CD14-positive monocyte (primary cell): ENCODE measurements around the gene GNA12. TPM values are rescaled to one million over a fixed set of nuclear protein-coding genes. Genes with fewer than 3 reads are reported as not detected.

Experiments
- DNase-seq, 3 donors: peaks; one replicate each; pipeline ENCODE4 v3.0.0-alpha.2; 2011 to 2022
- H2AFZ ChIP-seq: 2 replicates; pipeline ENCODE4 v1.6.0; 2012; ENCODE audit warnings: mild to moderate bottlenecking, low read depth, low read length, inconsistent platforms; ENCODE audit not compliant: insufficient read depth, poor library complexity, severe bottlenecking
- H3K27ac ChIP-seq, 2 donors: 1 replicate in 1 of 2; 2 replicates in 1 of 2; pipeline ENCODE4 v1.5.1; 2012 to 2013; ENCODE audit warnings: low read length in 2 of 2, control low read depth in 1 of 2, inconsistent platforms in 1 of 2, low read depth in 1 of 2, mild to moderate bottlenecking in 1 of 2
- H3K27me3 ChIP-seq, 2 donors: one replicate each; pipeline versions ENCODE4 v1.6.0 to v1.6.1; 2011 to 2013; ENCODE audit warnings: low read length in 2 of 2; ENCODE audit not compliant: control insufficient read depth in 2 of 2, insufficient read depth in 2 of 2
- H3K36me3 ChIP-seq, 2 donors: replicated peaks in 1 of 2; 1 replicate in 1 of 2; 2 replicates in 1 of 2; pipeline versions ENCODE4 v1.5.1 to v1.6.1; 2012 to 2013; ENCODE audit warnings: low read length in 2 of 2, control low read depth in 1 of 2, inconsistent platforms in 1 of 2, mild to moderate bottlenecking in 1 of 2; ENCODE audit not compliant: insufficient read depth in 2 of 2, control insufficient read depth in 1 of 2
- H3K4me1 ChIP-seq, 2 donors: 1 replicate in 1 of 2; 2 replicates in 1 of 2; pipeline versions ENCODE4 v1.5.1 to v1.6.1; 2012 to 2013; ENCODE audit warnings: low read length in 2 of 2, control low read depth in 1 of 2, inconsistent platforms in 1 of 2, mild to moderate bottlenecking in 1 of 2, moderate library complexity in 1 of 2; ENCODE audit not compliant: insufficient read depth in 2 of 2, control insufficient read depth in 1 of 2
- H3K4me2 ChIP-seq: replicated peaks from 2 replicates; pipeline ENCODE3; 2012; ENCODE audit warnings: low read length, moderate library complexity, mild to moderate bottlenecking; ENCODE audit not compliant: poor library complexity, severe bottlenecking; ENCODE audit errors: extremely low read depth
- H3K4me3 ChIP-seq, 3 experiments: fragments of 200-600 bp in 1 of 3; sonication (generic) in 1 of 3; replicated peaks in 1 of 3; 1 replicate in 2 of 3; 2 replicates in 1 of 3; pipeline ENCODE4 v1.5.1; 2011 to 2013; ENCODE audit warnings: low read length in 3 of 3, mild to moderate bottlenecking in 3 of 3, control low read depth in 2 of 3, low read depth in 2 of 3, inconsistent platforms in 1 of 3, moderate library complexity in 1 of 3
- H3K79me2 ChIP-seq: 2 replicates; pipeline ENCODE4 v1.6.0; 2012; ENCODE audit warnings: mild to moderate bottlenecking, control low read depth, inconsistent platforms, low read length, moderate library complexity; ENCODE audit not compliant: insufficient read depth
- H3K9ac ChIP-seq: 2 replicates; pipeline ENCODE4 v1.6.0; 2017; ENCODE audit warnings: low read length, mild to moderate bottlenecking; ENCODE audit not compliant: insufficient read depth, poor library complexity, severe bottlenecking
- H3K9me3 ChIP-seq, 2 donors: replicated peaks in 1 of 2; 1 replicate in 1 of 2; 2 replicates in 1 of 2; pipeline versions ENCODE4 v1.5.1 to v1.6.1; 2012 to 2013; ENCODE audit warnings: low read length in 2 of 2, control low read depth in 1 of 2; ENCODE audit not compliant: control insufficient read depth in 1 of 2, insufficient read depth in 1 of 2
- H4K20me1 ChIP-seq: 2 replicates; pipeline ENCODE4 v1.6.0; 2012; ENCODE audit warnings: mild to moderate bottlenecking, low read length, control low read depth, moderate library complexity; ENCODE audit not compliant: insufficient read depth
- H3K27ac Mint-ChIP-seq, 7 donors: one replicate each; pipeline ENCODE4 v1.8.0; 2020; ENCODE audit warnings: mild to moderate bottlenecking in 7 of 7, mixed read lengths in 7 of 7, moderate library complexity in 6 of 7, inconsistent platforms in 2 of 7
- H3K27me3 Mint-ChIP-seq, 3 donors: one replicate each; pipeline ENCODE4 v1.8.0; 2021 to 2022; ENCODE audit warnings: low read depth in 3 of 3, mild to moderate bottlenecking in 3 of 3, mixed read lengths in 3 of 3, moderate library complexity in 3 of 3, inconsistent platforms in 1 of 3
- H3K36me3 Mint-ChIP-seq, 2 donors: one replicate each; pipeline ENCODE4 v1.8.0; 2020; ENCODE audit warnings: mixed read lengths in 2 of 2, inconsistent platforms in 1 of 2, mild to moderate bottlenecking in 1 of 2
- H3K4me1 Mint-ChIP-seq: one replicate; pipeline ENCODE4 v1.8.0; 2020; ENCODE audit warnings: mild to moderate bottlenecking, mixed read lengths
- H3K4me3 Mint-ChIP-seq, 2 donors: one replicate each; pipeline ENCODE4 v1.8.0; 2020; ENCODE audit warnings: mild to moderate bottlenecking in 2 of 2, mixed read lengths in 2 of 2, moderate library complexity in 1 of 2
- H3K9me3 Mint-ChIP-seq, 7 donors: one replicate each; pipeline ENCODE4 v1.8.0; 2020 to 2022; ENCODE audit warnings: mixed read lengths in 7 of 7, mild to moderate bottlenecking in 6 of 7, moderate library complexity in 6 of 7, inconsistent platforms in 2 of 7
- whole genome bisulfite sequencing: methylation state at CpG from one replicate; pipeline ENCODE4 v1.1.5; 2013; ENCODE audit warnings: missing lambda C conversion rate; ENCODE audit not compliant: insufficient coverage; 5-methylcytosine and 5-hydroxymethylcytosine counted together
- intact Hi-C, 2 donors: fragments of 100-400 bp; cut with micrococcal nuclease; formaldehyde crosslinking; loops; one replicate each; pipeline versions ENCODE4 v1.15.0 to v1.15.1; 2023
- polyA plus RNA-seq, 3 donors: library from polyadenylated mRNA; depleted of rRNA in 1 of 3; unstranded in 2 of 3; stranded (reverse) in 1 of 3; fragments of 300-500 nt in 2 of 3; fragments of >200 nt in 1 of 3; fragmentation: Illumina TruSeq in 2 of 3; gene quantifications; 1 replicate in 2 of 3; 2 replicates in 1 of 3; pipeline ENCODE4 v1.2.3, GENCODE V29; 2012 to 2021
- TF ChIP-seq, protein P1 (sequence below): fragments of 200-600 bp; IDR thresholded peaks from one replicate; pipeline ENCODE4 v1.8.0; 2022; ENCODE audit warnings: antibody characterized with exemption, mild to moderate bottlenecking

GNA12 gene
- polyA plus RNA-seq, 3 donors: 3.4 to 25.9 (median 10.6) TPM

DNA sequence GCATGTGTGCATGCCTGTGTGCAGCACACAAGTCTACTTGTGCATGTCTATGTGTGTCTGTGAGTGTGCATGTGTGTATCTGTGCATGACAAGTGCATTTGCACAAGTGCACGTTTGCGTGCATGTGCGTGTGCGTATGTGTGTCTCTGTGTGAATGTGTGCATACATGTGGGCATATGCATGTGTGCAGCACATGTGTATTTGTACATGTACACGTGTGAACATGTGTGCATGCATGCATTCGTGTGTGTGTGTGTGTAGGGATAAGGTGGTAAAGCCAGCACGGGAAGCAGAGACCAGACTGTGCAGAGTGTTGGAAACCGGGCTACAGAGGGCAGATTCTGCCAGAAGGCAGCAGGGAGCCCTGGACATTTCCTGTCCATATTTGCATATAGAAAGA is 35.9 kb upstream of the GNA12 start:
- Histone ChIP-seq H3K9me3 (no peaks in the 10 kb centered on the region), H3K4me1 (peaks cover 0 to 7% of the 10 kb centered on the region in 2 donors), H3K4me2 (no peak overlapping the region), H3K9ac (no peak overlapping the region), H3K27ac (no peak overlapping the region), H3K4me3 (no peak overlapping the region), H2AFZ (no peak overlapping the region), H3K27me3 (no peaks in the 10 kb centered on the region), H3K36me3 (no peaks in the 10 kb centered on the region), H4K20me1 (no peaks in the 10 kb centered on the region), H3K79me2 (no peaks in the 10 kb centered on the region)
- H3K4me3 Mint-ChIP-seq: no peak overlapping the region
- no peaks in the 10 kb centered on the region for H3K36me3 Mint-ChIP-seq
- 87% methylated on average over 8 of the region's 8 CpGs for WGBS
- peaks cover 0 to 2% (median 0%) of the 10 kb centered on the region in 7 donors for H3K9me3 Mint-ChIP-seq
- H3K27ac Mint-ChIP-seq: no peak overlapping the region
- H3K27me3 Mint-ChIP-seq: peaks cover 18 to 30% (median 18%) of the 10 kb centered on the region in 3 donors
- H3K4me1 Mint-ChIP-seq: peaks cover 10% of the 10 kb centered on the region
- TF ChIP-seq, protein P1, sequence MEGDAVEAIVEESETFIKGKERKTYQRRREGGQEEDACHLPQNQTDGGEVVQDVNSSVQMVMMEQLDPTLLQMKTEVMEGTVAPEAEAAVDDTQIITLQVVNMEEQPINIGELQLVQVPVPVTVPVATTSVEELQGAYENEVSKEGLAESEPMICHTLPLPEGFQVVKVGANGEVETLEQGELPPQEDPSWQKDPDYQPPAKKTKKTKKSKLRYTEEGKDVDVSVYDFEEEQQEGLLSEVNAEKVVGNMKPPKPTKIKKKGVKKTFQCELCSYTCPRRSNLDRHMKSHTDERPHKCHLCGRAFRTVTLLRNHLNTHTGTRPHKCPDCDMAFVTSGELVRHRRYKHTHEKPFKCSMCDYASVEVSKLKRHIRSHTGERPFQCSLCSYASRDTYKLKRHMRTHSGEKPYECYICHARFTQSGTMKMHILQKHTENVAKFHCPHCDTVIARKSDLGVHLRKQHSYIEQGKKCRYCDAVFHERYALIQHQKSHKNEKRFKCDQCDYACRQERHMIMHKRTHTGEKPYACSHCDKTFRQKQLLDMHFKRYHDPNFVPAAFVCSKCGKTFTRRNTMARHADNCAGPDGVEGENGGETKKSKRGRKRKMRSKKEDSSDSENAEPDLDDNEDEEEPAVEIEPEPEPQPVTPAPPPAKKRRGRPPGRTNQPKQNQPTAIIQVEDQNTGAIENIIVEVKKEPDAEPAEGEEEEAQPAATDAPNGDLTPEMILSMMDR: no peak
- no peak for DNase-seq
- intact Hi-C loops: no loop called here

- Histone ChIP-seq H4K20me1 (no peaks in the 10 kb centered on the region), H3K9ac (no peak overlapping the region), H3K27me3 (no peaks in the 10 kb centered on the region), H3K9me3 (no peaks in the 10 kb centered on the region), H3K27ac (no peak overlapping the region), H3K79me2 (no peaks in the 10 kb centered on the region), H3K4me2 (no peak overlapping the region), H3K36me3 (no peaks in the 10 kb centered on the region), H3K4me3 (no peak overlapping the region), H2AFZ (no peak overlapping the region), H3K4me1 (peaks cover 0 to 7% of the 10 kb centered on the region in 2 donors)
- H3K4me3 Mint-ChIP-seq: no peak overlapping the region
- no peak for DNase-seq
- peaks cover 10% of the 10 kb centered on the region for H3K4me1 Mint-ChIP-seq
- H3K27ac Mint-ChIP-seq: no peak overlapping the region
- H3K9me3 Mint-ChIP-seq: peaks cover 0 to 2% (median 0%) of the 10 kb centered on the region in 7 donors
- H3K36me3 Mint-ChIP-seq: no peaks in the 10 kb centered on the region
- WGBS: 90% methylated on average over 8 of the region's 8 CpGs
- intact Hi-C loops: loop anchor here in 1 of 2 donors (10.0 kb wide), 2 partner anchors 85 to 415 kb away; no protein-coding TSS in a partner anchor
- peaks cover 20 to 37% (median 21%) of the 10 kb centered on the region in 3 donors for H3K27me3 Mint-ChIP-seq
- TF ChIP-seq, protein P1: no peak
Measured at GRCh38 chr7:2879354-2879753, 35.2 kb upstream of the GNA12 start.
